GM12801 (cell line): Measurements from ENCODE around the gene NT5C.

ENCODE experiments used
- CTCF ChIP-seq: IDR thresholded peaks from one replicate; pipeline ENCODE4 v1.5.1; 2011; ENCODE audit warnings: control low read depth; ENCODE audit not compliant: insufficient read length; ENCODE audit errors: extremely low read depth

Gene NT5C

GRCh38 chr17:75163074-75163473 lies 31.5 kb upstream of the NT5C start:
- TF ChIP-seq CTCF: no peak

- TF ChIP-seq CTCF: no peak
These were observed 28.7 kb upstream of the NT5C start for GRCh38 chr17:75160211-75160610.

- TF ChIP-seq CTCF: no peak
These were observed 27.9 kb upstream of the NT5C start for GRCh38 chr17:75159196-75160031.

GRCh38 chr17:75155191-75155601 lies 23.7 kb upstream of the NT5C start:
- no peak for TF ChIP-seq CTCF

GRCh38 chr17:75154195-75155106 lies 22.9 kb upstream of the NT5C start, which contains the start of gene JPT1:
JPT1 (minus strand) TSS chr17:75154512; CDS start chr17:75154397, 115 bp downstream.
- TF ChIP-seq CTCF: no peak

GRCh38 chr17:75153780-75154194 lies 22.2 kb upstream of the NT5C start:
- no peak for TF ChIP-seq CTCF
